ENCODE measurements around the gene FOXP3. TPM values are rescaled to one million over a fixed set of nuclear protein-coding genes. Genes with fewer than 3 reads are reported as not detected.

FOXP3 gene
- polyA plus RNA-seq, 1 of the 3 experiments (the other 2 are of a cell fraction), result 0.12 TPM

GRCh38 chrX:49287665-49288064 is 23.2 kb upstream of the FOXP3 start:
- WGBS (ENCODE audit: low lambda C conversion rate), result 42% methylated on average over 1 of the region's 1 CpG
- no peaks in the 10 kb centered on the region for H3K9me3 ChIP-seq
- CTCF ChIA-PET, result no interaction called here

More at GRCh38 chrX:49287665-49288064, 23.2 kb upstream of the FOXP3 start:
- Histone ChIP-seq H3K4me1 (ENCODE audit: control insufficient read depth in 1 of 2, insufficient read depth in 2 of 2, low read depth in 1 of 2, low read length in 1 of 2) (no peaks in the 10 kb centered on the region), H4K20me1 (ENCODE audit: insufficient read depth) (no peaks in the 10 kb centered on the region), H3K27ac (ENCODE audit: low read depth in 2 of 2, low read length in 1 of 2) (no peak overlapping the region), H3F3A (replicated peaks; ENCODE audit: insufficient read depth) (no peaks in the 10 kb centered on the region), H3K4me2 (no peak overlapping the region), H3K9ac (no peak overlapping the region), H3K79me2 (ENCODE audit: insufficient read depth) (no peaks in the 10 kb centered on the region), H3K9me2 (no peaks in the 10 kb centered on the region), H2AFZ (ENCODE audit: low read depth) (no peak overlapping the region), H3K4me3 (ENCODE audit: low read depth in 2 of 2, low read length in 1 of 2) (no peak overlapping the region), H3K36me3 (replicated peaks in 1 of 2; ENCODE audit: control insufficient read depth in 1 of 2, insufficient read depth in 2 of 2, low read length in 1 of 2) (no peaks in the 10 kb centered on the region), H3K27me3 (ENCODE audit: insufficient read depth) (peaks cover 10% of the 10 kb centered on the region; the same call in 1 of the 2 replicates)
- TF ChIP-seq RXRA (IDR thresholded peaks at IDR 0.05; ENCODE audit: borderline replicate concordance, low read depth), result no peak
- no peak for TF ChIP-seq CTCF (IDR thresholded peaks at IDR 0.05)
- no peak for TF ChIP-seq NRF1 (IDR thresholded peaks at IDR 0.05; ENCODE audit: low read depth, low read length)
- no peak for TF ChIP-seq FOXJ3 (CRISPR knock-in tag; IDR thresholded peaks at IDR 0.05)
- no peak for TF ChIP-seq SIN3A (IDR thresholded peaks at IDR 0.05; ENCODE audit: borderline replicate concordance, low read depth, low read length)
- TF ChIP-seq GATA2 (CRISPR knock-in tag; IDR thresholded peaks at IDR 0.05), result no peak
- no peak for TF ChIP-seq POLR2AphosphoS5 (IDR thresholded peaks at IDR 0.05; ENCODE audit: low read depth, low read length)
- TF ChIP-seq NFIC (IDR thresholded peaks at IDR 0.05; ENCODE audit: borderline replicate concordance), result no peak
- TF ChIP-seq TEAD4 (IDR thresholded peaks at IDR 0.05; ENCODE audit: borderline replicate concordance, insufficient read depth), result no peak
- TF ChIP-seq USF2 (IDR thresholded peaks at IDR 0.05; ENCODE audit: borderline replicate concordance, low read depth, low read length), result no peak
- TF ChIP-seq RFX5 (IDR thresholded peaks at IDR 0.05; ENCODE audit: low read length), result no peak
- TF ChIP-seq, protein P1, sequence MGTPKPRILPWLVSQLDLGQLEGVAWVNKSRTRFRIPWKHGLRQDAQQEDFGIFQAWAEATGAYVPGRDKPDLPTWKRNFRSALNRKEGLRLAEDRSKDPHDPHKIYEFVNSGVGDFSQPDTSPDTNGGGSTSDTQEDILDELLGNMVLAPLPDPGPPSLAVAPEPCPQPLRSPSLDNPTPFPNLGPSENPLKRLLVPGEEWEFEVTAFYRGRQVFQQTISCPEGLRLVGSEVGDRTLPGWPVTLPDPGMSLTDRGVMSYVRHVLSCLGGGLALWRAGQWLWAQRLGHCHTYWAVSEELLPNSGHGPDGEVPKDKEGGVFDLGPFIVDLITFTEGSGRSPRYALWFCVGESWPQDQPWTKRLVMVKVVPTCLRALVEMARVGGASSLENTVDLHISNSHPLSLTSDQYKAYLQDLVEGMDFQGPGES (IDR thresholded peaks at IDR 0.05; ENCODE audit: low read depth, low read length), result no peak
- no peak for TF ChIP-seq REST (IDR thresholded peaks at IDR 0.05; ENCODE audit: low read depth, low read length)
- TF ChIP-seq TAF1 (IDR thresholded peaks at IDR 0.05; ENCODE audit: borderline replicate concordance, low read depth, low read length), result no peak
- no peak for TF ChIP-seq JUND (IDR thresholded peaks at IDR 0.05)
- TF ChIP-seq, protein P2, sequence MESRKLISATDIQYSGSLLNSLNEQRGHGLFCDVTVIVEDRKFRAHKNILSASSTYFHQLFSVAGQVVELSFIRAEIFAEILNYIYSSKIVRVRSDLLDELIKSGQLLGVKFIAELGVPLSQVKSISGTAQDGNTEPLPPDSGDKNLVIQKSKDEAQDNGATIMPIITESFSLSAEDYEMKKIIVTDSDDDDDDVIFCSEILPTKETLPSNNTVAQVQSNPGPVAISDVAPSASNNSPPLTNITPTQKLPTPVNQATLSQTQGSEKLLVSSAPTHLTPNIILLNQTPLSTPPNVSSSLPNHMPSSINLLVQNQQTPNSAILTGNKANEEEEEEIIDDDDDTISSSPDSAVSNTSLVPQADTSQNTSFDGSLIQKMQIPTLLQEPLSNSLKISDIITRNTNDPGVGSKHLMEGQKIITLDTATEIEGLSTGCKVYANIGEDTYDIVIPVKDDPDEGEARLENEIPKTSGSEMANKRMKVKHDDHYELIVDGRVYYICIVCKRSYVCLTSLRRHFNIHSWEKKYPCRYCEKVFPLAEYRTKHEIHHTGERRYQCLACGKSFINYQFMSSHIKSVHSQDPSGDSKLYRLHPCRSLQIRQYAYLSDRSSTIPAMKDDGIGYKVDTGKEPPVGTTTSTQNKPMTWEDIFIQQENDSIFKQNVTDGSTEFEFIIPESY (IDR thresholded peaks at IDR 0.05; ENCODE audit: borderline replicate concordance, low read depth), result no peak
- TF ChIP-seq MXI1 (IDR thresholded peaks at IDR 0.05; ENCODE audit: low read depth, low read length), result no peak
- TF ChIP-seq SMC3 (IDR thresholded peaks at IDR 0.05; ENCODE audit: low read depth, low read length), result no peak
- no peak for TF ChIP-seq EZH2phosphoT487 (IDR thresholded peaks at IDR 0.05; ENCODE audit: borderline replicate concordance, low read depth)
- TF ChIP-seq RAD21 (IDR thresholded peaks at IDR 0.05; ENCODE audit: low read length), result no peak
- POLR2A ChIA-PET, result no interaction called here
- no peak for DNase-seq

Data from SK-N-SH (cell line).